Gastrocnemius medialis (tissue), 4 donors: ENCODE data around the gene CFAP20.

Experiments used
- POLR2A ChIP-seq, 2 donors: fragments of 450-650 bp; IDR thresholded peaks; one replicate each; pipeline ENCODE4 v1.6.1; 2017; ENCODE audit warnings: antibody characterized with exemption in 2 of 2, mild to moderate bottlenecking in 2 of 2, moderate library complexity in 2 of 2
- TF ChIP-seq, protein P1 (sequence below), 5 experiments: fragments of 450-650 bp in 3 of 5; fragments of 200-600 bp in 2 of 5; sonication (generic) in 2 of 5; IDR thresholded peaks in 4 of 5; conservative IDR thresholded peaks in 1 of 5; 1 replicate in 4 of 5; 2 replicates in 1 of 5; pipeline ENCODE4 v1.5.1; 2016 to 2019; ENCODE audit warnings: antibody characterized with exemption in 5 of 5, mild to moderate bottlenecking in 3 of 5, moderate library complexity in 3 of 5

DNA sequence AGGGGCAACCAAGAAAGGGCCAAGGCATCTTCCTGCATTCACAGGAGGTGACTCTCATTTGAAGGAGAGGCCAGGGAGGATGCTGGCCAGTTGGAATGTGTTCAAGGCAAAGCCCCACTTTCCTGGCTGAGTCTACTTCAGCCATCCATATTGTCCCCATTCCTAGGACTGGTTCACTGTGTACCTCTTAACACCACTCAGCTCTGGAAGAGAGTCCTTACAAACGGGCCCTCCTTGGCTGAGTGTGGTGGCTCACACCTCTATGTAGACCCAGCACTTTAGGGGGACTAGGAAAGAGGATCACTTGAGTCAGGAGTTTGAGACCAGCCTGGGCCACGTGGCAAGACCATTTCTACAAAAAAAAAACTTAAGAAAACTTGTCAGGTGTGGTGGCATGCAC, 28.1 kb upstream of the CFAP20 start:
- TF ChIP-seq, protein P1, sequence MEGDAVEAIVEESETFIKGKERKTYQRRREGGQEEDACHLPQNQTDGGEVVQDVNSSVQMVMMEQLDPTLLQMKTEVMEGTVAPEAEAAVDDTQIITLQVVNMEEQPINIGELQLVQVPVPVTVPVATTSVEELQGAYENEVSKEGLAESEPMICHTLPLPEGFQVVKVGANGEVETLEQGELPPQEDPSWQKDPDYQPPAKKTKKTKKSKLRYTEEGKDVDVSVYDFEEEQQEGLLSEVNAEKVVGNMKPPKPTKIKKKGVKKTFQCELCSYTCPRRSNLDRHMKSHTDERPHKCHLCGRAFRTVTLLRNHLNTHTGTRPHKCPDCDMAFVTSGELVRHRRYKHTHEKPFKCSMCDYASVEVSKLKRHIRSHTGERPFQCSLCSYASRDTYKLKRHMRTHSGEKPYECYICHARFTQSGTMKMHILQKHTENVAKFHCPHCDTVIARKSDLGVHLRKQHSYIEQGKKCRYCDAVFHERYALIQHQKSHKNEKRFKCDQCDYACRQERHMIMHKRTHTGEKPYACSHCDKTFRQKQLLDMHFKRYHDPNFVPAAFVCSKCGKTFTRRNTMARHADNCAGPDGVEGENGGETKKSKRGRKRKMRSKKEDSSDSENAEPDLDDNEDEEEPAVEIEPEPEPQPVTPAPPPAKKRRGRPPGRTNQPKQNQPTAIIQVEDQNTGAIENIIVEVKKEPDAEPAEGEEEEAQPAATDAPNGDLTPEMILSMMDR (IDR thresholded peaks at IDR 0.05 in 4 of 5, conservative IDR thresholded peaks at IDR 0.05 in 1 of 5), result no peak
- no peak for TF ChIP-seq POLR2A (IDR thresholded peaks at IDR 0.05)
